GM12874 (cell line): ENCODE measurements around the gene GSTK1.

Experiments
- CTCF ChIP-seq: IDR thresholded peaks from 2 replicates; pipeline ENCODE4 v1.5.1; 2011; ENCODE audit warnings: low read depth, mild to moderate bottlenecking, control low read depth, low read length, moderate library complexity; ENCODE audit not compliant: insufficient read depth

Gene GSTK1

GRCh38 chr7:143285806-143286521 is 22.7 kb downstream of the GSTK1 start:
- TF ChIP-seq CTCF: no peak

GRCh38 chr7:143286522-143286890 is 23.3 kb downstream of the GSTK1 start:
- TF ChIP-seq CTCF: no peak

DNA sequence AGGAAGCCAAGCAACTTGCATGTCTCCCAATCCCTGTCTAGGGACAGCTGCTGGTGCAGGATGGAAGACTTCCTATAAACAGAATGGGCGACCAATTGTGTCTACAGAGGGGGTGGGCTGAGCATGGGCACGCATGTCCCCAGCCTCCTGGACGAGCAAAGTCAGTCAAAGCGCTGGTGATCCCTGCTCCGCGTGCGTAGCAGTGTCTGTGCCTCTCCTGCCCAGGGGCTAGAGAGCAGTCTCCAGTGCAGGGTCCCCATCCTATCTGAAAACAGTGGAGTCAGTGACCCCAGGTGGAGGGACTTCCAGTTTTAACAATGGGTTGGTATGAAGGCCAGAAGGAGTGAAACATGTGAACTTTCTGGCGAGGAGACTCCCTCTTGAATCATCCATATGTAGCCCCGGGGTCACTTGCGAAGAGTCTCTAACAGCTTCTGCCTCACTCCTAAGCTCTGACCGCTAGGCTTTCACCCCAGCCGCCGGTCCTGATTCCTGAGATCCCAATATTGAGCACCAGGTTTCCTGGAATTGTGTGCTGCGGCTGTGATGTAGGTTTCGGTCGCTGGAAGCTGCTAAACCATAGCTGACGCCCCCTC is 24.2 kb downstream of the GSTK1 start:
- TF ChIP-seq CTCF: no peak

GRCh38 chr7:143287935-143288826 is 24.9 kb downstream of the GSTK1 start, which contains the start of gene CASP2:
Gene CASP2 (plus strand): TSS chr7:143288351. CDS start chr7:143288456, 105 bp downstream.
- TF ChIP-seq CTCF: no peak

- TF ChIP-seq CTCF: no peak
Observed at GRCh38 chr7:143288836-143289235, 25.6 kb downstream of the GSTK1 start.

DNA sequence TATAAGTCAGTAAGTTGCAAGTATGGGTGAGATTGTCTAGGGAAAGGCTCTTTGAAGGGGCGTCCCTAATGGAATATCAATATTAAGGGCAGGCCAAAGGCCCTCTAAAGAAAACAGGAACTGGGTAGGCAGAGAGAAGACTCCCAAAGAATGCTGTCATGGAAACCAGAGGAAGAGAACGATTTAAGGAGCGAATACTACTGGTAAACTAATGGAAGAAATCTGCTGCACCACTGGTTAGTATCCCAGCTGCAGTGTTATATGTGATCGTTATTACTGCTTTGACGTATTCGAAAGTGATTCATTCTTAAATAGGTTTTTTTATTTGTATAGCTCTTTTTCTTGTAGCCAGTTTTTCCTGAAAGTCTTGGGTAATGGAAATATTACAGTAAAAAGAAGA is 26.2 kb downstream of the GSTK1 start:
- no peak for TF ChIP-seq CTCF

DNA sequence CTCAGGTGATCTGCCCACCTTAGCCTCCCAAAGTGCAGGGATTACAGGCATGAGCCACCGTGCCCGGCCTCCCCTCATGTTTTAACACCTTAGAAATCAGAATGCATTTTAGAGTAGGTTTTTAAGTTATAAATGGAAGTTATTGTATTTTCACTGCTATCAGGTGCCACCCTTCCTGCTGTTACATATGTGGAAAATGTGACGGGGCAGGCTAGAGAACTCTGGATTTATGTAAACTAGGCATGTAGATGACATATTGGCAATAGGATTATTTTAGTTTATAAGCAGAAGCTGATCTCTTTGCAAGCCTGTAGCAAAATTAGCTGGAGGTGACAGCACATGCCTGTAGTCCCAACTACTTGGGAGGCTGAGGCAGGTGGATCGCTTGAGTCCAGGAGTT is 27.1 kb downstream of the GSTK1 start:
- TF ChIP-seq CTCF: no peak
